ENCODE data around the gene TMEM132C. TPM values are rescaled to one million over a fixed set of nuclear protein-coding genes. Genes with fewer than 3 reads are reported as not detected.

The TMEM132C gene
- polyA plus RNA-seq, 1 of the 3 experiments (the other 2 are of a cell fraction) = not detected

GRCh38 chr12:128381946-128382345 is 115.0 kb downstream of the TMEM132C start:
- no peaks in the 10 kb centered on the region for H3K36me3 ChIP-seq (replicated peaks in 1 of 2; ENCODE audit: control insufficient read depth in 1 of 2, insufficient read depth in 2 of 2, low read length in 1 of 2)
- no peaks in the 10 kb centered on the region for H3K9me3 ChIP-seq
- no peaks in the 10 kb centered on the region for H3F3A ChIP-seq (replicated peaks; ENCODE audit: insufficient read depth)
- H3K4me3 ChIP-seq (ENCODE audit: low read depth in 2 of 2, low read length in 1 of 2) = no peak overlapping the region
- H3K27me3 ChIP-seq (ENCODE audit: insufficient read depth) = no peaks in the 10 kb centered on the region
- no peak for DNase-seq
- no peak overlapping the region for H3K9ac ChIP-seq
- no peaks in the 10 kb centered on the region for H3K79me2 ChIP-seq (ENCODE audit: insufficient read depth)
- TF ChIP-seq JUND (IDR thresholded peaks at IDR 0.05) (no peak), YY1 (IDR thresholded peaks at IDR 0.05; ENCODE audit: low read depth) (no peak), CHD2 (IDR thresholded peaks at IDR 0.05; ENCODE audit: low read length, partially characterized antibody) (no peak), RXRA (IDR thresholded peaks at IDR 0.05; ENCODE audit: borderline replicate concordance, low read depth) (no peak), RFX5 (IDR thresholded peaks at IDR 0.05; ENCODE audit: low read length) (no peak), POLR2AphosphoS5 (IDR thresholded peaks at IDR 0.05; ENCODE audit: low read depth, low read length) (no peak), RCOR1 (IDR thresholded peaks at IDR 0.05; ENCODE audit: low read length) (no peak), FOXJ3 (CRISPR knock-in tag; IDR thresholded peaks at IDR 0.05) (no peak), MXI1 (IDR thresholded peaks at IDR 0.05; ENCODE audit: low read depth, low read length) (no peak), MEF2A (IDR thresholded peaks at IDR 0.05; ENCODE audit: borderline replicate concordance, low read depth) (no peak), CTCF (IDR thresholded peaks at IDR 0.05) (no peak), TEAD4 (IDR thresholded peaks at IDR 0.05; ENCODE audit: borderline replicate concordance, insufficient read depth) (no peak), ZBTB33 (IDR thresholded peaks at IDR 0.05; ENCODE audit: borderline replicate concordance, low read depth) (no peak)
- TF ChIP-seq, protein P1, sequence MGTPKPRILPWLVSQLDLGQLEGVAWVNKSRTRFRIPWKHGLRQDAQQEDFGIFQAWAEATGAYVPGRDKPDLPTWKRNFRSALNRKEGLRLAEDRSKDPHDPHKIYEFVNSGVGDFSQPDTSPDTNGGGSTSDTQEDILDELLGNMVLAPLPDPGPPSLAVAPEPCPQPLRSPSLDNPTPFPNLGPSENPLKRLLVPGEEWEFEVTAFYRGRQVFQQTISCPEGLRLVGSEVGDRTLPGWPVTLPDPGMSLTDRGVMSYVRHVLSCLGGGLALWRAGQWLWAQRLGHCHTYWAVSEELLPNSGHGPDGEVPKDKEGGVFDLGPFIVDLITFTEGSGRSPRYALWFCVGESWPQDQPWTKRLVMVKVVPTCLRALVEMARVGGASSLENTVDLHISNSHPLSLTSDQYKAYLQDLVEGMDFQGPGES (IDR thresholded peaks at IDR 0.05; ENCODE audit: low read depth, low read length) = no peak
- H4K20me1 ChIP-seq (ENCODE audit: insufficient read depth) = no peaks in the 10 kb centered on the region
- H3K9me2 ChIP-seq = no peaks in the 10 kb centered on the region
- ChIA-PET CTCF (interaction anchor here (0.6 to 4.5 kb wide), 2 partner anchors 123 to 1021 kb away, joined by 3 to 22 read pairs; no protein-coding TSS in a partner anchor), POLR2A (no interaction called here)
- H3K4me1 ChIP-seq (ENCODE audit: control insufficient read depth in 1 of 2, insufficient read depth in 2 of 2, low read depth in 1 of 2, low read length in 1 of 2) = no peaks in the 10 kb centered on the region
- H2AFZ ChIP-seq (ENCODE audit: low read depth) = no peak overlapping the region
- 33% methylated on average over 10 of the region's 10 CpGs for WGBS (ENCODE audit: low lambda C conversion rate)
- no peak overlapping the region for H3K4me2 ChIP-seq
- no peak overlapping the region for H3K27ac ChIP-seq (ENCODE audit: low read depth in 2 of 2, low read length in 1 of 2)

Data from SK-N-SH (cell line).